ENCODE measurements around the gene CCHCR1.

CCHCR1 gene

DNA sequence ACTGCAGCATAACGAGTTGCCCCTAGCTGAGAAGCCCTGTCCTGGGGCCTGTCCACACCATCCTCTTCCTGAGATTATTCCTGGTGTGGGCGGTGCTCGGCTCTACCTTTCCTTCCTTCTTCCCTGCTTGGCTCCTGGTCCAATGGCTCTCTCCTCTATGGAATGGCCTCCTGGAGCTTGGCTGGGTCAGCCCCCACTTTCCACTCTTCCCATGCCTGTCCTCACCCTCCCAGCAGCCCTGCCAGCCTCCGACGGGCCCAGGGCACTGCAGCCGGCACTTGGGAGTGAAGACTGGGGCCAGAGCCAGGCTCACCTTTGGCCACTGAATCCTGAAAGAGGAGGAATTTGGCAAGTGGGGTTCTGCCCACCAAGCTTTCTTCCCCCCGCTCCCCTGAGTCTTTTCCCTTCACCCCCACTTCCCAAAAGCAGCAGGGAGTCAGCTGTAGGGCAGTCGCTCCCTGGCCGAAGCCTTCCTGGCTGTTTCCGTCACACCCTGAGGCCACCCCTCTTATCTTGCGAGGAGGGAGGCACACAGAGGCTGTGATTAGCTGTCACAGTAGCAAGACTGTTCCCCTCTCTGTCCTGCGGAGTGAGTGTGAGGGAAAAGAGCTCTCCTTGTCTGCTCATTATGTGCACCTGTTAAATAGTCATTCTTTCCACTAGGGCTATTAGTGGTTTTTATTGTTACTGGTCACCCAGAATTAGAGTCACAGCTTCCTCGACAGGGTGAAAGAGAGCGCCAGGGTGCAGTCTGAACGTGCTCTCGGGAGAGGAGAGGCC, 31.0 kb downstream of the CCHCR1 start:
- no peak for DNase-seq

DNA sequence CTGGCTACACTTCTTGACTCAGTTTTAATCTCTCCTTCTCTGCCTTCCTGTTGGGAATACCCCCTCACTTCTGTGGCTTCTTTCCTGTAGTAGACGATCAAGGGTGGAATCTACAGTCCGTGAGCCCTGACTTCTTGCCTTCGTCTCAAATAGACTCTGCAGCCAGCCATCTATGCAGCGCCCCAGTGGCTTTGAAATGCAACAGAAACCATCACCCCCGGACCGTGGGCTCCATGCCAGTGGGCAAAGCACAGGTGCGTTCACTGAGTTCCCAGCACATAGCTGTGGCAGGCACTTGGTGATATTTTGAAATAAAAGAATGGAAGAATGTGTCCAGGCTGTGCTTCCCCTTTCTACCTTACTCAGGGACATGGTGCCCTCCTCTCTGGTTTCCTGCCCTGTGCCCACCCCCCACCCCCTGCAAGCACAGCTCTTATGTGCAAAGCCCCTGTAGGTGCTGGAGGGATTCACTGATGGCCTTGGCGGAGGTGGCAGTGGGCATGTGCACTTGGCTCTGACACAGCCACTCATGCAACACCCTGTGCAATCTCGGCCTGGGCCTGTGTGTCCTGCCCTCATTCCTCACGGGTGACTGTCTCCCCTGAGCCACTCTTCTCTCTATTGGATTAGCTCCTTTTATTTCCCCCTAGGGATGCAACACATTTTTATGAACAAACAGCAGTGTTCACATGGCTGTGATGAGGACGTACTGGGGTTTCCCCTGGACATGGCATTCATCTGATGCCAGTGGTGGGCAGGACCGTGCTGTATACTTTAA, 31.8 kb downstream of the CCHCR1 start:
- no peak for DNase-seq

DNA sequence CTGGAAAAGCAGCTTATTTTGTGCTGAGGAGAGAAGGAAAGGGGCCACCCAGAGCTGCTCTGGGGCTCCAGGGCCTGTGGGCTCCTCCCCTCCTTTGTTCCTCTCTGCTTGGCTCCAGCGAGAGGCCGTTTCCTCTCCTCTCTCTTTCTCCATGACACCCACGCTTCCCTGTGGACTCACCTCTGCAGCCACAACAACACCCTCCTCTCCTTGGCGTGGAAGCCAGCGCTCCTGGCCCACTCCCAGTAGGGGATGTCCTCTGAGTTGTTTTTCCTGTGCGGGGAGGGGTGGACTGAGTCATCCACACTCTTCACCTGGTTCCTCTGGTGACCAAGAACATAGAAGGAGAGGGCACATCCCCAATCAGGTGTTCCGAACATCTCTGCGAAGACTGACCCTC, 32.4 kb downstream of the CCHCR1 start:
- DNase-seq, result no peak

DNA sequence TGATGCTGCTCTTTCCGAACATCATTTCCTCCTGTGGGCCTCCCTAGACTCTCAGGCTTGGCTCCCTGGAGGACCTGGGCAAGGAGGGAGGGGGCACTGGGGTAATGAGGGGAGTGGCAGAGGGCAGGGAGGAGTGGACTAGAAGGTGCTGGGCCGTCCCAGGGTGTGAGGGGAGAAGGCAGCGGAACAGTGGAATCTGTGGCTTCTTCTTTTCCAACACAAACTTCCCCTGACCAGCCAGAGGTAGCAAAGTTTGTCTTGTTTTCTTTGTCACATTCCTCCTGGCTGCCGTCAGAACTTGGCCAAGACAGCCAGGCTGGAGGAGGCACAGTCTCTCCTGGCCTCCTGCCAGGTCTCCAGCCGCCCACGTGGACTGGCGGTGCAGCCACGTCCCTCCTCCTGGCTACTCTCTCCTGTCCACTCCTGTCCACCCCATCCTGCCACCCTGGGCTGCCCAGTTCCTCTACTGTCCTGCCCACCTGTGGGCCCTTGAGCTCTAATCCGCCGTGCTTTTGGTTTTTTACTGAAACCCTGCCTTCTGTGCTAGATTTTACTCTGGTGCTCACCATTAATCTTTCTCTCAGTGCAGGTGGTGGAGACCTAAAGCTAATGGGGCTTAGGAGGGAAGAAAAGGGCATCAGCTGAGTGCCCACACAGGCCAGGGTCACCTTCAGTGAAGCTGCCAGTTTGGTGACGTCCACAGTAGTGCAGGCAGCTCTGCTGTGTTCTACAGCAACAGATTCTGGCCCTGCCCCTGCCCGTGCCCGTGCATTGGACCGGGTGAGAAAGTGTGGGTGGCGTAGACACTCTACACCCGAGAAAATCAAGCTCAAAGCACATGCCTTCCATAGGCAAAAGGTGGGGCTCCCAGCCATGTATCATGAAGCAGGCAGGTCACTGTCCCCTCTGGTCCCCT, 34.6 kb downstream of the CCHCR1 start:
- no peak for DNase-seq

DNA sequence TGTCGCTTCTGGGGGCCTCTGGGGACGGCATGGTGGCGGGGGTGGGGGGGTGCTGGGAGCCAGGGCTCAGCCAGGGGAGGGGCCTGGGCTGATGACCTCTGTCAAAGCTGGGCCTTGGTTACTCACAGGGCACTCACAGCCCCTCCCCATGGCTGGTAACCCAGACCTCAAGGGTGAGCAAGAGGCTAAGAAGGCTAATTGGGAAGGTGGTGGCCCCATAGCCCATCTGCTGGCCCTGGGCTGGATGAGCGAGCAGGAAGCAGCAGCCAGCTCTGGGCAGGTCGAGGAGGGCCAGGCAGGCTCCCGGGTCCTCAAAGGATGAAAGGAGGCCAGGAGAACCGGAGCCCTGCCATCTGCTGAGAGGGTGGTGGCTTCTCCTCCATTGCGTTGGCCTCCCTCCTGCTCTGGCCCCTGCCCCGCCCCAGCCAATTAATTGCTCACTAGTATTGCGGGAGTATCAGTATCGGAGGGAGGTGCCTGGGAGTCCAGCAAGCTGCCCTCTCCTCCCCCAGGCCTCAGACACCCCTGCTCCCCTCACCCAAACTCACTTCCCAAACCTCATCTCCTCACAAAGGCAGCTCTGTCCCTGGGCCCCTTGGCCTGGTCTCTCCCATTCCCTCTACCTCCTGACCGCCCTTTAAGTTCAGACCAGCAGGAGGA, 36.3 kb downstream of the CCHCR1 start:
- no peak for DNase-seq

DNA sequence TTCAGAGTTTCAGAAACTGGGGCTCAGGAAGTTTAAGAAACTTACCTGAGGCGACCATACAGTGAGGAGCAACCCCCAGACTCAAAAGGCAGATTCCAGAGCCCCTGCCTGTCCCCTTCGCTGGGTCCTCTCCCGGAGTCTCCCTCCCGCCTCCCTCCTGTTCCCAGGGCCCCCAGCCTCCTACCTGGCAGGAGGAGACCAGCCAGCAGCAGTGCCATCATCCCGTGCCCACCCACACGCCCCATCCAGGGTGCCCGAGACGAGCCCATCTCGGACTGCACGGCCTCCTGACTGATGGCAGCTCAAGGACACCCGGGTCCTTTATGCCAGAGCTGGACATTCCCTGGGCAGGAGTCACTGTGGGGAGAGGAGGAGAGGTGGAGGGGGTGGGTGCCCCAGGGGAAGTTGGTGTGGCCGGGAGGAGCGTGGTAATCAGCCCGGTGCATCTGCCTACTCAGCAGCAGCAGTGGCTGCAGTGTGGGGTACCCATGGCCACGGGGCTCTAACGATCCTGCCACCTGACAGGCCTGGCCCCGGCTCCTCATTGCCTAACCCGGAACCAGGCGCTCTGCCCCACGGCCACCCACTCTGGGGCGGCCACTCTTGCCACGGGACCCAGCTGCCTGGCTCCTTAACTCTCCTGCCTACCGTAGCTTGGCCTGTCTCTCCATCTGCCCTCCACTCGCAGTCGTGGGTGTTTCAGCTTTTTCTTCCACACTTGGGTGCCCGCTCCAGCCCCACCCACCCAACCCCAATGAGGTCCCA, 37.3 kb downstream of the CCHCR1 start, which contains the start of gene CDSN:
Gene CDSN, minus strand, starts transcription at position 296 of the 765 bp plus-strand sequence. Its CDS starts 27 bp downstream, at position 269.
- no peak for DNase-seq

DNA sequence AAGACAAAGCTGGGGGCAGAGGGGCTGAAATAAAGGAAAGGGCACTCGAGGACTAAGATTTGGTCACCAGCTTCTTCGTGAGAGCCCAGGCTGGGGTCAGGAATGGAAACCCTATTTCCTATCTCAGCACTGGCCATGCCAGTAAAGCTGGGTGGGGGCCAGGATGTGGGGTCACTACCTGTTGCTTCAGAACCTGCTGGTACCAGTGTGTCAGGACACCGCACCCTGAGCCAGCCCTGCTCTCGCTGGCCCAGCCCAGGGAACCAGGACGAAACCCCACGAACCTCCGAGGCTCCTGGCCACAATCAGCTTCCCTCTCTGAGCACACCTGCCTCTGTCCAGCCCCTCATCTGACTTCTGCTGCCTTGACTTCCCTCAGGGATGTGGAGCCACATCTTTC, 39.4 kb downstream of the CCHCR1 start:
- no peak for DNase-seq

DNA sequence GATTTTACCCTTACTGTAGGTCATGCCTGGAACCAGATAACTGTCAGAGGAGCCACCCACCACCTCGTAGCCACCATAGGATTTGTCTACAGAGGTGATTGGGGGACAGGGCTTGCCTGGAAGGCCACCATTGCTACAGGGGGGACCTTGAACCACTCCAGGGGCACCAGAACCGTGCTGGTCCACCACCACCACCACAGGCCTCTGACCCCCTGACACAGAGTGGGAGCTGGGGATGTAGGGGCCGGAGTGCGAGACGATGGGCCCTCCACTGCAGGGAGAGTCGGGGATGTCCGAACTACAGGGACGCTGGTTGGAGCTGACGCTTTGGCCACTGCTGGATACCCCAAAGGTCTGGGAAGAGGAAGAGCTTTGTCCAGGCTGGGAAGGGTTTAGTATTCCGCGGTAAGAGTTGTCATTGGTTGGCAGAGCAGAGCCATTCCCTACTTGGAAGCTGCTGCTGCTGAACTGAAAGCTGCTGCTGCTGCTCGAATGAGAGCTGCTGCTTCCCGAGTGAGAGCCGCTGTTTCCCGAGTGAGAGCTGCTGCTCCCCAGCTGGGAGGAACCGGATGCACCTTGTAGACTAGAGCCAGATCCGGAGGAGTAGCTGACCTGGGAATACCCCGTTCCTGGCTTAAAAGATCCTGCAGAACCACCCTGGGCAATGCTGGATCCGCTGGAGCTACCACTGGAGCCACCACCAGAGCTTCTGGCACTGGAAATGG, 40.8 kb downstream of the CCHCR1 start:
- DNase-seq, result no peak

DNA sequence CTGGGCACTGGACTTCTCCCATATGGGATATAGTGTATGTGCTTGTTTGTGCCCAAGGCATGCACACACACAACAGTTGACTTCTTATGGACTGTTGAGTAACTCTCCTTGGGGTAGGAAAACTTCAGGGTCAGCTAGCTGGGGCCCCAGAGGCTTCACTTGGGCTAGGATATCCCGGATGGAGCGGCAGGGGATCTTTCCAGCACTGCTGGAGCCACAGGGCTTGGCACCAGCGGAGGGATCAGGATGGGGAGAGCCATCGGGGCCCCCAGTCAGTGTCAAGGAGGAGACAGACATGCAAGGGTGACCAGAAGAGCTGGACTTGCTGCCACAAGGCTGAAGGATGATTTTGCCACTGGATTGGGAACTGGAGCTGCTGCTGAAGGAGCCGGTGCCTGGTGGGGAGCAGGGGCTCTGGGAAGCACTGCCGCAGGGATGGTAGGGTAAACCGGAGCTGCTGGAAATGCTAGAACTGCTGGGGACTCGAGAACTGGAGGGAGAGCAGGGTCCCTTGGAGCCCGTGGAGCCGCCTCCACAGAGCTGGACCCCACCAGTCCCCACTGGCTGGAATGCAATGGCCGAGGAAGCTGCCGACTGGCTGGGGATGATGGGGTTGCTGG, 41.6 kb downstream of the CCHCR1 start:
- no peak for DNase-seq

DNA sequence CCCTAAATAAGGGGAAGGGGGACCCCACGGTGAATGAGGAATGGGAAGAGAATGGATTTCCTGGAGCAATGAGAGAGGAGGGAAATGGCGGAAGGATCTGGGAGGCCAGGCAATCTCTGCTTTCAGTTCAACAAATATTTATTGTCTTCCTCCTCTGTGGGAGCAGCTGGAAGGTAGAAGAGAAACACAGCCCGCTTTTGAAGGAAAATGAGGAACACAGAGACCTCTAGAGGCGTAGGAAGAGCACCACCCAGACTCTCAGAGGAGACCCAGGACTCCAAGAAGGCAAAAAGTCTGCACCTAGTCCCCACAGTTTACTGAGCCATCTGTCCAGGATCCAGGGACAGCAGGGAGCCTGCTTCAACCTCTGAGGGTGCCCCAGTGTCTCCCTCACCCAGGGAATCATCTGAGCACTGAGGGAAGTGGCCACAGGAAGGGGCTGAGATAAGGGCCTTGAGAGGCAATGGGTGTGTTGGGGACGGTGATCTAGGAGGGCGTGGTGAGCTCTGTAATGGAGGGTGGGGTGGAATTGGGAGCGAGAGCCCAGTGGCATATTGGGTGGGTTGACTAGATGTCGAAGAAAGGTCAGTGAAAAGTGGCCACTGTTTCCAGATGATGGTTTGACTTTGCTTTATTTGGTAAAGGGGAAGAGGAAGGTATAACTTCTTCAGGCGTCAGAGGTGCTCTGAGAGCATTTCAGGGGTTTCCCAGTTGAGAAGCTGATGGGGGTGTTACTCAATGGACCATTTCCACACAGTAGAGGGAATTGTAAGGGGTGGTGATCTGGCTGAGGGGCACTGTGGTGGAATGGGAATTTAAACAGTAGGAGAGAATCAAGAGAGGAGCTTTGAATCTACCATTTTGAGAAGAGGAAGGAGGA, 42.4 kb downstream of the CCHCR1 start:
- DNase-seq, result no peak

DNA sequence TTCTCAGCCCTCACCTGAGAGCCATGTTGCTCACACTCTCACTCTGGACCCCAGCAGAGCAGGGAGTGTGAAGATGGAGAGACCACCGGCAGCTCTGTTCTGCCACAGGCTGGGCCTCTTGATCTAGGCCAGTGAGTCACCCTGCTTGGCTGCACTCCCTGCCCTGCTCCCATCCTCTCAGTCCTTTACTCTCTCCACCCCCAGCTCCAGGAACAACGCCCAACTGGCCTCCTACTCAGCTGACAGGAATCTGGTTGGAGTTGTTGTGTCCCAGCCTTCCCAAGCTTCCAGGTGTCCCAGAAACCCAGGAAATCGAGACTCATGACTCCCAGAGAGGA, 43.1 kb downstream of the CCHCR1 start, which contains the start of gene PSORS1C1:
Gene PSORS1C1, plus strand, starts transcription at position 260 of the 338 bp plus-strand sequence. CDS start 14,833 bp downstream, outside the sequence.
- DNase-seq, result no peak

DNA sequence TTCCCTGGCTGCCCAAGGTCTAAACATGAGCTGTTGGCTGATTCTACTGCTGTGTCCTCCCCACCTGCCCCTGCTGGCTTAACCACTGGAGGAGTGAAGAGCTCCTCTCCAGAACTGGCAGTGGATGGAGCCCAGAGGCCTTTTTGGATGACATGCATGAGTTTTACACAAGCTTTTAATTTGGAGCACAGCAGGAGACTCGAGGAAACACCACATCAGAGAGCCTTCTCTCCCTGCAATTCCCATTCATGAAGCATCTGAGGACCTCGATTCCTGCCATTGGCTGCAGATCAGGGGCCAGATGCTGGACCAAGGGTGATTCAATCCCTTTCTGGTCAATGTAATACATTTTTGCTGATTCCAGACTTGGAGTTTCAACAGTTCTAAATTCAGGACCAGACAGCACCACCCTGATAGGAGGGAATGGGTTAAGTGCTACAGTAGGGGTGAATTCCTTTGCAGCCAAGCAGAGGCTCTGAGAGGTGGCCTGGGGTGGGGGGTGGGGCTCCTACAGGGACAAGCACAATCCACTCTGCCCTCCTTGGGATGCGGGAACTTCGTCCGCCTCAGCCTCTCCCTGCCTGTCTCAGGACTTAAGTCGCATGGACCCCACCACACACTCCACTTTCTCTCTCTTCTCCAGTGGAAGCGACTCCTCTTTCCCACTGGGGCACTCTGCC, 43.6 kb downstream of the CCHCR1 start:
- no peak for DNase-seq

DNA sequence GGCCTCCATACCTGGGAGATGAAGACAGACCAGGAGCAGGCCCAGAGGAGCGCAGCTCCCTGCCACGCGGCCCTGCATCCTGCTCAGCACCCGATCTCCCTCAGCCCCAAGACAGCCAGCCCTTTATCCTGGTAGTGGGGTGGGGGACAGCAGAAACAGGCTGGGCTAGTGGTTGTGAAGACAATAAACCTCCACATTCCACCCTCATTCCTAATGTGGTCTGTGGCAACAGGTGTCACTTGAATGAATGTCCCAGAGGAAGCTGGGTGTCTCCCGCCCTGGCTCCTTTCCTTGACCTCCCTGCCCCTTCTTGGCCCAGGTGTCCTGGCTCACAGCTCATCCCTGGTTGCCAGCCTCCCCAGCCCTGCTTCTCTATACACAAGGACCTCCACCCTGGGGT, 45.1 kb downstream of the CCHCR1 start, which contains the start of gene C6orf15:
Gene C6orf15, minus strand, starts transcription at position 98 of the 400 bp plus-strand sequence. Its CDS starts 20 bp downstream, at position 78.
- no peak for DNase-seq

DNA sequence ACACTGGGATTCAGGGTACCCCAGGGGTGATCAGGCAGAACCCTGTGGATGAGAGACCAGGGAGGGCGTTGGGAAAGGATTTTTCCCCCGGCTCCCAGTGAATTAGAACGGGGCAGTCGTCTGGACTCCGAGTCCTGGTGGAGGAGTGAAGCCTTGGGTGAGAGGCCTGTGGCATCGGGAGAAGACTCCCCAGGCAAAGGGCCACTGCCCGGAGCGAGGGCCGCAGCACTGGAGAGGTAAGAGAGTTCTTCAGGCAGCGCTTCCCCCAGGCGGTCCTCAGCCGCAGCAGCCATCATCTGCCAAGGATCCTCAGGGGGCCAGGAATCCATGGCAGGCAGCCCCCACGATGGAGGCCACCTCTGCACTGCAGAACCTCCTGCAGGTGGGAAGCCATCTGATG, 45.9 kb downstream of the CCHCR1 start:
- DNase-seq, result no peak

DNA sequence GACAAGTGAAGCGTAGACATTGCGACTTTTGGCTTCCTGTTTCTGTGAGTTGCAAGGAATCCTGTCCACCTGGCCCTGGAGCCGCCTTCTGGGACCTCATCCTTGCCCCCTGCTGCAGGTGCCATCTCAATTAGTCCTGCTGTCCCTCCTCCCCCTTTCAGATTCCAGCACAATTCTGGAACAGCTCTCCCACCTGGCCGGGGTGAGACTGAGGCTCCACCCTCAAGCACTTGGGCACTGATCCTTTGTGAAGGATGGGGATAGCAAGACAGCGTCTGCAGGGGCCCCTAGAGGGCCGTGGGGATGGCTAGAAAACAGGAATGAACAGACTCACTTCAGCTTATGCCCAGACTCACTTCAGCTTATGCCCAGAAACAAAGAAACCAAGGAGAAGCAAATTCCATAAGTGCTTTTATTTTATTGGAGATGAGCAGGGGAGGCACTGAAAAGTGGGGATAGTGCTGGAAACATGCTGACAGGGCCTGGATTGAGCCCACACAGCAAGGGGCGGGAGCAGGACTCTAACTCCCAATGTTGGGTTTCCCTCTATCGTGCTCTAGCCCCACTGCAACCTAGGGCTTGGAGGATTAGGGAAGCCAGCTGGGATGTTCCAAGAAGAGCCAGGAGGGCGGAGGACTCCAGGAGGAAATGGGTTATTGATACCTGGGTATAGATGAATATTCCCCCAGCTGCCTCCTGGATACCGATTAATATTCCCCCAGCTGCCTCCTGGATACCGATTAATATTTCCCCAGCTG, 46.6 kb downstream of the CCHCR1 start:
- DNase-seq, result no peak

DNA sequence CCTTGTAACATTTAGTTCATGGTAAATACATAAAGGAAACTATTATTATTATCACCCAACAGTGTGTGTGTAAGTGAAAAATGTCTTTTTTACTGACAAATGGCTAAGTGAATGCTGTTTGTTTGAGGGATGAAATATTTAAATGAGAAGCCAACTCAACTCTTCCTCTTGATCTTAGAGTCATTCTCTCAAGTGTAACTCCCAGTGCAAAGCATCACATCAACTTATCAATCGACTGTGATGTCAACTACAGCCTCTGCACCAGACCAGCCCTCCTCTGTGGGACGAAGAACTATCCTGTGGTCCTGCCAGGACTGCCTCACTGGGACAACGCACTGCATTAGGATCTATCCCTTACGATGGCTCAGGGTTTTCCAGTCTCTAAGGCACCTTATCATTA, 50.5 kb downstream of the CCHCR1 start:
- no peak for DNase-seq

DNA sequence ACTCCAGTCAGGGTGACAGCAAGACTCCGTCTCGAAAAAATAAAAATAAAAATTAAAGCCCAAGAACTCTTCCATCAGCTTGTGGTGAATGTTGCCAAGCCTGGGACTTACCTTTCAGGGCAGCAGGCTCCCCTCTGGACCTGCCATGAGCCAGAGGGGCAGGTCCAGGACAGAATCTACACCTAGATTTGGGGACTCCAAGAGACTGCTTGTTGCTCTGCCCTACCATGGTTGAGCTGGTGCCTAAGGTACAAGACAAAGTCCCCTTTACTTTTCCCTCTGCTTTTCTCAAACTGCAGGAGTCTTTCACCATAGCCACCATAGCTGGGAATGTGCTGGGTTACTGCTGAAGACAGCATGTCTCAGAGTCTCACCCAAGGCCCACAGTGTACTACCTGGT, 54.5 kb downstream of the CCHCR1 start:
- no peak for DNase-seq

DNA sequence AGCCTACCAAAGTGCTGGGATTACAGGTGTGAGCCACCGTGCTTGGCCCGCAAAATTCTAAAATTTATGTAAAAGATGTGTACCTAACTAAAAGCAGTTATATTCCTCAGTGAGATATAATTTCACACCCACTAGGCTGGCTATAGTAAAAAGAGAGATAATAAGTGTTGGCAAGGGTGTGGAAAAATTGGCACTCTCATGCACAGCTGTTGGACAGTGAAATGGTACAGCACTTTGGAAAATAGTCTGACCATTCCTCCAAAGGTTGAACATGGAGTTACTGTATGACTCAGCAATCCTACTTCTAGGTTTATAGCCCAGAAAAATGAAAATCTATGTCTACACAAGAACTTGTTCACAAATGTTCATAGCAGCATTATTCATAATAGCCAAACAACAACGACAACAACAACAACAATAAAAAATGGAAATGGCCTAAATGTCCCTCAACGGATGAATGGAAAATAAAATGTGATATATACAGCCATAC, 59.1 kb downstream of the CCHCR1 start:
- DNase-seq, result no peak

Measured in retina (tissue), 1 donor.